ENCODE data around the gene DNHD1. TPM values are rescaled to one million over a fixed set of nuclear protein-coding genes. Genes with fewer than 3 reads are reported as not detected.

Gene DNHD1
- total RNA-seq, 1 experiment from 2014 or later: 10.6 TPM

DNA sequence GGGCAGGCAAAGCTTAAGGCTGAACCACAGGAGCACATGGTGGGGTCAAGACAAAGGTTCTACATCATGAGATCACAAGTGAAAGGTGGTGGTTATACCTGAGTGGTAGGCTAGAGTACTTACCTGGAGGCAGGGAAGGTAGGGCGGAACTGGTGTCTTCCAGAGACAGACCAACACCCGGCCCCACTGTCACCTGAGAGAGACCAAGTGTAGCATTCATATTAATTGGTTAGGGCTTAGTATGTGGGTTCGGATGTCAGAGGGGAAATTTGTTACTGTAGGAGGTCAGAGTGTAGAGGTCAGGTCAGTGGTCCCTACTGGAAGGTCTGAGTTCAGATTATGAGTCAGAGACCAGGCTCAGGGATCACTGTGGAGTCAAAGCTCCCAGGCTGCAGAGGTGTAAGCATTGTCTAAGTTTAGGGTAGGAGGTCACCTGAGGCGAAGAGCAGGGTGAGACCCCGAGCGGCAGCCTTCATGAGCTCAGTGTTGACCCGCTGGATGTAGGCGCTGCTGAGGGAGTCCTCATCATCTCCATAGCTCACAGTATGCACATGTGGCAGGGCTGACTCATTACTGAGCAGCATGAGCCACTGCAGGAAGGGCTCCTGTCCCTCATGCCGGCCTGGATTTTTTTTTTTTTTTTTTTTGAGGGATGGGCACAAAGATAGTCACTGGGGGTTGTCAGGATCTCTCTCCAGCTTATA, 119.0 kb downstream of the DNHD1 start:
- no TSS peak for BruUV-seq (replicated peaks)
- DNase-seq (ENCODE audit: low read depth, low spot score) (no peak), ATAC-seq (no peak)
- in situ Hi-C loops (cut with HindIII; ENCODE audit: low pct_unique_long_range_greater_than_20kb, low sequenced_read_pairs) (no loop called here), intact Hi-C loops (cut with micrococcal nuclease; ENCODE audit: unreplicated experiment) (no loop called here)
- Histone ChIP-seq H3K4me1 (ENCODE audit: control insufficient read depth, insufficient read depth, low read length) (peaks cover 22% of the 10 kb centered on the region), H3K4me3 (ENCODE audit: low read depth in 2 of 2, low read length in 2 of 2) (no peak overlapping the region), H3K27ac (ENCODE audit: low read length) (no peak overlapping the region), H3K27me3 (ENCODE audit: control insufficient read depth, insufficient read depth, low read length) (no peaks in the 10 kb centered on the region), H3K36me3 (ENCODE audit: control insufficient read depth, insufficient read depth, low read length) (0 out of 2 replicates have a peak, but pooled peaks cover 4% of the 10 kb centered on the region), H3K9me3 (ENCODE audit: control insufficient read depth, insufficient read depth, low read depth, low read length) (no peaks in the 10 kb centered on the region)
- ChIA-PET POLR2A (no interaction called here), CTCF (interaction anchor here (0.6 kb wide), 1 partner anchor 309 kb away, joined by 3 read pairs; no protein-coding TSS in a partner anchor)
- TF ChIP-seq, protein P1, sequence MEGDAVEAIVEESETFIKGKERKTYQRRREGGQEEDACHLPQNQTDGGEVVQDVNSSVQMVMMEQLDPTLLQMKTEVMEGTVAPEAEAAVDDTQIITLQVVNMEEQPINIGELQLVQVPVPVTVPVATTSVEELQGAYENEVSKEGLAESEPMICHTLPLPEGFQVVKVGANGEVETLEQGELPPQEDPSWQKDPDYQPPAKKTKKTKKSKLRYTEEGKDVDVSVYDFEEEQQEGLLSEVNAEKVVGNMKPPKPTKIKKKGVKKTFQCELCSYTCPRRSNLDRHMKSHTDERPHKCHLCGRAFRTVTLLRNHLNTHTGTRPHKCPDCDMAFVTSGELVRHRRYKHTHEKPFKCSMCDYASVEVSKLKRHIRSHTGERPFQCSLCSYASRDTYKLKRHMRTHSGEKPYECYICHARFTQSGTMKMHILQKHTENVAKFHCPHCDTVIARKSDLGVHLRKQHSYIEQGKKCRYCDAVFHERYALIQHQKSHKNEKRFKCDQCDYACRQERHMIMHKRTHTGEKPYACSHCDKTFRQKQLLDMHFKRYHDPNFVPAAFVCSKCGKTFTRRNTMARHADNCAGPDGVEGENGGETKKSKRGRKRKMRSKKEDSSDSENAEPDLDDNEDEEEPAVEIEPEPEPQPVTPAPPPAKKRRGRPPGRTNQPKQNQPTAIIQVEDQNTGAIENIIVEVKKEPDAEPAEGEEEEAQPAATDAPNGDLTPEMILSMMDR (IDR thresholded peaks at IDR 0.05): no peak
- TF ChIP-seq POLR2AphosphoS5 (IDR thresholded peaks at IDR 0.05; ENCODE audit: low read depth, low read length): 0 out of 2 replicates have a peak, but pooled peaks have one; percentile 20

DNA sequence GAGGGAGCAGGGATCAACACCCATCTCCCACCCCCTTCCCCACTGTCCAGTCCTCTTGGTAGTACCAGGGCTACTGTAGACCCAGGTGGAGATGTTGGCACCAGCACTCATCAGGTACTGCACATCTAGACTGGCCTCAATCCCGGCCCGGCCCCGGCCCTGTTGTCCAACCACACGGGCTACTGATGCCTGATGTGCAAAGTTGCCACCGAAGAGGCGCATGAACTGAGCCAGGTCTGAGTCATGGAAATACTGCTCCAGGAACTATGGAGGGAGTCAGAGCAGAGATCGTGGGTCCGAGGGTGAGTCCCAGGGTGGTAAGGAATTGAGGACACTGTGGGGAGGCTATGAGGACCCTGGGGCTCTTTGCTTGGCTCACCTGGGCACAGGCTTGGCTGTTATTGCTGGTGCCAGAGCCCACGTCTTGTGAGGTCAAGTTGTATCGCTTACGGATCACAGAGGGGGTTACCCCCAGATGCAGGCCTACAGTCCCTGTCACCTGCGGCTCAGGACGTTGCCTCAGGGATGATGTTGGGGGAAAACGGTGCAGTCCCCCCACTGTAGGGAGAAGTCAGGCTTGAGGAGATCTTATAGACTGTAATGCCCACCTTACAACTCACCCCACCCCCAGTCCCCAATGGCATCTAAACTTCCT, 119.6 kb downstream of the DNHD1 start:
- DNase-seq (ENCODE audit: low read depth, low spot score) (no peak), ATAC-seq (no peak)
- Histone ChIP-seq H3K36me3 (ENCODE audit: control insufficient read depth, insufficient read depth, low read length) (no peaks in the 10 kb centered on the region), H3K4me1 (ENCODE audit: control insufficient read depth, insufficient read depth, low read length) (peaks cover 20% of the 10 kb centered on the region), H3K4me3 (ENCODE audit: low read depth in 2 of 2, low read length in 2 of 2) (no peak overlapping the region), H3K27me3 (ENCODE audit: control insufficient read depth, insufficient read depth, low read length) (no peaks in the 10 kb centered on the region), H3K9me3 (ENCODE audit: control insufficient read depth, insufficient read depth, low read depth, low read length) (no peaks in the 10 kb centered on the region), H3K27ac (ENCODE audit: low read length) (no peak overlapping the region)
- POLR2A ChIA-PET: no interaction called here
- CTCF ChIA-PET: no interaction called here
- TF ChIP-seq TCF7L2 (IDR thresholded peaks at IDR 0.05; ENCODE audit: low read depth, low read length) (no peak), SIN3A (IDR thresholded peaks at IDR 0.05; ENCODE audit: borderline replicate concordance, insufficient read depth, low read depth, low read length) (no peak), POLR2AphosphoS5 (IDR thresholded peaks at IDR 0.05; ENCODE audit: low read depth, low read length) (no peak)
- TF ChIP-seq, protein P1 (IDR thresholded peaks at IDR 0.05): no peak
- TF ChIP-seq, protein P2, sequence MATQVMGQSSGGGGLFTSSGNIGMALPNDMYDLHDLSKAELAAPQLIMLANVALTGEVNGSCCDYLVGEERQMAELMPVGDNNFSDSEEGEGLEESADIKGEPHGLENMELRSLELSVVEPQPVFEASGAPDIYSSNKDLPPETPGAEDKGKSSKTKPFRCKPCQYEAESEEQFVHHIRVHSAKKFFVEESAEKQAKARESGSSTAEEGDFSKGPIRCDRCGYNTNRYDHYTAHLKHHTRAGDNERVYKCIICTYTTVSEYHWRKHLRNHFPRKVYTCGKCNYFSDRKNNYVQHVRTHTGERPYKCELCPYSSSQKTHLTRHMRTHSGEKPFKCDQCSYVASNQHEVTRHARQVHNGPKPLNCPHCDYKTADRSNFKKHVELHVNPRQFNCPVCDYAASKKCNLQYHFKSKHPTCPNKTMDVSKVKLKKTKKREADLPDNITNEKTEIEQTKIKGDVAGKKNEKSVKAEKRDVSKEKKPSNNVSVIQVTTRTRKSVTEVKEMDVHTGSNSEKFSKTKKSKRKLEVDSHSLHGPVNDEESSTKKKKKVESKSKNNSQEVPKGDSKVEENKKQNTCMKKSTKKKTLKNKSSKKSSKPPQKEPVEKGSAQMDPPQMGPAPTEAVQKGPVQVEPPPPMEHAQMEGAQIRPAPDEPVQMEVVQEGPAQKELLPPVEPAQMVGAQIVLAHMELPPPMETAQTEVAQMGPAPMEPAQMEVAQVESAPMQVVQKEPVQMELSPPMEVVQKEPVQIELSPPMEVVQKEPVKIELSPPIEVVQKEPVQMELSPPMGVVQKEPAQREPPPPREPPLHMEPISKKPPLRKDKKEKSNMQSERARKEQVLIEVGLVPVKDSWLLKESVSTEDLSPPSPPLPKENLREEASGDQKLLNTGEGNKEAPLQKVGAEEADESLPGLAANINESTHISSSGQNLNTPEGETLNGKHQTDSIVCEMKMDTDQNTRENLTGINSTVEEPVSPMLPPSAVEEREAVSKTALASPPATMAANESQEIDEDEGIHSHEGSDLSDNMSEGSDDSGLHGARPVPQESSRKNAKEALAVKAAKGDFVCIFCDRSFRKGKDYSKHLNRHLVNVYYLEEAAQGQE (IDR thresholded peaks at IDR 0.05; ENCODE audit: insufficient read depth in 1 of 2, low read depth in 2 of 2, low read length in 1 of 2): no peak
- intact Hi-C loops (cut with micrococcal nuclease; ENCODE audit: unreplicated experiment): no loop called here
- no TSS peak for BruUV-seq (replicated peaks)
- in situ Hi-C loops (cut with HindIII; ENCODE audit: low pct_unique_long_range_greater_than_20kb, low sequenced_read_pairs): no loop called here

Measured in Panc1 (cell line).